ENCODE results near the gene TAGLN.
"Not testable (repeated sequence)": the region's sequence is repeated elsewhere in the genome, so short reads cannot be mapped to it uniquely, and the experiment has no call there.

The TAGLN gene

GRCh38 chr11:117197516-117198456, 1.4 kb upstream of the TAGLN start:
- no peak for DNase-seq

- DNase-seq = no peak
Observed at GRCh38 chr11:117198613-117199012, 557 bp upstream of the TAGLN start.

- DNase-seq = no peak
Observed at GRCh38 chr11:117199916-117200812, 994 bp downstream of the TAGLN start.

GRCh38 chr11:117200813-117201657, 1.9 kb downstream of the TAGLN start:
- DNase-seq = no peak

GRCh38 chr11:117201658-117202305, 2.6 kb downstream of the TAGLN start:
- no peak for DNase-seq

- DNase-seq = no peak
Observed at GRCh38 chr11:117202386-117203068, 3.4 kb downstream of the TAGLN start.

GRCh38 chr11:117203069-117203407, 3.9 kb downstream of the TAGLN start:
- DNase-seq = no peak

- no peak for DNase-seq
Observed at GRCh38 chr11:117204283-117205080, 5.3 kb downstream of the TAGLN start.

- DNase-seq = no peak
Observed at GRCh38 chr11:117205211-117205818, 6.1 kb downstream of the TAGLN start.

- DNase-seq = not testable (repeated sequence)
Observed at GRCh38 chr11:117206111-117206510, 6.9 kb downstream of the TAGLN start.

- not testable (repeated sequence) for DNase-seq
Observed at GRCh38 chr11:117206859-117207258, 7.7 kb downstream of the TAGLN start.

- DNase-seq = not testable (repeated sequence)
Observed at GRCh38 chr11:117207481-117207880, 8.3 kb downstream of the TAGLN start.

- not testable (repeated sequence) for DNase-seq
Observed at GRCh38 chr11:117208710-117209109, 9.5 kb downstream of the TAGLN start.

GRCh38 chr11:117209351-117210125, 10.4 kb downstream of the TAGLN start:
- not testable (repeated sequence) for DNase-seq

GRCh38 chr11:117210620-117211019, 11.4 kb downstream of the TAGLN start:
- no peak for DNase-seq

- DNase-seq = no peak
Observed at GRCh38 chr11:117212697-117213355, 13.7 kb downstream of the TAGLN start.

- no peak for DNase-seq
Observed at GRCh38 chr11:117214404-117215110, 15.4 kb downstream of the TAGLN start.

Measured in activated naive CD4-positive, alpha-beta T cell treated with anti-CD3 and anti-CD28 coated beads, Interleukin-2, amount 50 U/mL, for 16 hours (primary cell).